Endothelial cell (in vitro differentiated cells): Measurements from ENCODE around the gene SPDYE4. TPM values are rescaled to one million over a fixed set of nuclear protein-coding genes. Genes with fewer than 3 reads are reported as not detected.

Experiments
- DNase-seq: peaks from one replicate; pipeline ENCODE4 v3.0.0; 2021; ENCODE audit warnings: low spot score
- H3K27ac Mint-ChIP-seq: one replicate; pipeline ENCODE4 v1.8.0; 2021; ENCODE audit warnings: mixed read lengths, inconsistent platforms; ENCODE audit not compliant: unreplicated experiment
- H3K27me3 Mint-ChIP-seq: one replicate; pipeline ENCODE4 v1.8.0; 2021; ENCODE audit warnings: mild to moderate bottlenecking, moderate library complexity, mixed read lengths, inconsistent platforms; ENCODE audit not compliant: unreplicated experiment
- H3K36me3 Mint-ChIP-seq: one replicate; pipeline ENCODE4 v1.8.0; 2021; ENCODE audit warnings: mild to moderate bottlenecking, low read depth, mixed read lengths, inconsistent platforms; ENCODE audit not compliant: unreplicated experiment
- H3K4me1 Mint-ChIP-seq: one replicate; pipeline ENCODE4 v1.8.0; 2021; ENCODE audit warnings: mild to moderate bottlenecking, mixed read lengths, inconsistent platforms; ENCODE audit not compliant: unreplicated experiment
- H3K4me3 Mint-ChIP-seq: one replicate; pipeline ENCODE4 v1.8.0; 2021; ENCODE audit warnings: mild to moderate bottlenecking, mixed read lengths, inconsistent platforms; ENCODE audit not compliant: unreplicated experiment
- H3K9me3 Mint-ChIP-seq: one replicate; pipeline ENCODE4 v1.8.0; 2021; ENCODE audit warnings: mixed read lengths, inconsistent platforms; ENCODE audit not compliant: unreplicated experiment
- CTCF ChIP-seq: fragments of 200-600 bp; sonication (generic); IDR thresholded peaks from one replicate; pipeline ENCODE4 v1.5.0; 2021; ENCODE audit warnings: antibody characterized with exemption; ENCODE audit not compliant: unreplicated experiment
- total RNA-seq: library from RNA; stranded (reverse); fragmentation: NEBNext Ultra II Directional; extraction: Animal tissue kit (Norgen Biotek cat#: 25700); gene quantifications from one replicate; pipeline ENCODE4 v1.2.1, GENCODE V29; 2021; ENCODE audit not compliant: unreplicated experiment

The SPDYE4 gene
- total RNA-seq, 1 donor from 2014 or later = not detected

DNA sequence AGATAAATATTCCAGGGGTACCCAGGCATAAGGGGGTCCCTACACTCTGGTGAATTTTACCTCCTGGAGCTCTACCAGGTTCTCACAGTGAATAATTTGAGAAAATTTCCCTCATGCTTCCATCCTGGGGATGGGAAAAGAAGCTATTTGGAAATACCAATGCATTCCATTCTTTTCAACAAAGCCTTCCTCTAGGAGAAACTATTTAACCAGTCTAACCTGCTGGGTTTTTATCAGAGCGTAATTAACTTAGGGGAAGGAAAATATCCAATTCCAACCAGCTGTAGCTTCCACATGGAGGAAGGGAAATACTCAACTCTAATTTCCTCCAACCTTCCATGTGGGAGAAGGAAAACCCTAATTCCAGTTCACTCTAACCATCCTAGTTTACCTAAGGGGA, 23.8 kb upstream of the SPDYE4 start:
- DNase-seq = no peak
- no peaks in the 10 kb centered on the region for H3K9me3 Mint-ChIP-seq

GRCh38 chr17:8781776-8782175, 23.4 kb upstream of the SPDYE4 start:
- Mint-ChIP-seq H3K27ac (no peak overlapping the region), H3K36me3 (no peaks in the 10 kb centered on the region), H3K27me3 (no peaks in the 10 kb centered on the region), H3K4me3 (no peak overlapping the region), H3K4me1 (peaks cover 3% of the 10 kb centered on the region), H3K9me3 (no peaks in the 10 kb centered on the region)
- no peak for TF ChIP-seq CTCF
- no peak for DNase-seq

More for the DNA sequence above, 23.8 kb upstream of the SPDYE4 start:
- H3K27ac Mint-ChIP-seq = no peak overlapping the region
- H3K27me3 Mint-ChIP-seq = no peaks in the 10 kb centered on the region
- no peaks in the 10 kb centered on the region for H3K36me3 Mint-ChIP-seq
- H3K4me3 Mint-ChIP-seq = no peak overlapping the region
- peaks cover 3% of the 10 kb centered on the region for H3K4me1 Mint-ChIP-seq
- no peak for TF ChIP-seq CTCF

DNA sequence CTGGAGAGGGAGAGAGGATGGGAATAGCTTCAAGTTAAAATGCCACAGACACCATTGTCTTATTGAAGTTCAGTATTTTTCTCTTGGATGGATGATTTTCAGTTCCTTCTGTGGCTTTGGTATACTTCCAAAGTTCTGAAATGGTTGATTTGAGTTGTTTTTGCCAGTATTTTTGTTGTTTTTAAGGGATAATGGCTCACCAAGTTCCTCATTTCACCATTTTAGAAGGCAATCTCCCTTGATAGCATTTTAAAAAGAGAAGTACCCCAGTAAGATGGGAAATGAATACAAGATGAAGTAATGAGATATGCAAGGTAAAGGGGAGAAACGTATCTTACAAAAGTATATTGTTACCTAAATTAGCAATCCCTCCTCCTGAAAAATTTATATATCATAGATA, 18.5 kb upstream of the SPDYE4 start:
- Mint-ChIP-seq H3K27ac (no peak overlapping the region), H3K27me3 (no peaks in the 10 kb centered on the region), H3K9me3 (no peaks in the 10 kb centered on the region), H3K4me3 (no peak overlapping the region), H3K4me1 (no peaks in the 10 kb centered on the region), H3K36me3 (no peaks in the 10 kb centered on the region)
- no peak for TF ChIP-seq CTCF
- DNase-seq = no peak

GRCh38 chr17:8776248-8776647, 17.9 kb upstream of the SPDYE4 start:
- Mint-ChIP-seq H3K9me3 (no peaks in the 10 kb centered on the region), H3K4me3 (no peak overlapping the region), H3K27me3 (no peaks in the 10 kb centered on the region), H3K4me1 (no peaks in the 10 kb centered on the region), H3K27ac (no peak overlapping the region), H3K36me3 (no peaks in the 10 kb centered on the region)
- no peak for DNase-seq
- TF ChIP-seq CTCF = no peak

GRCh38 chr17:8766731-8767130, 8.4 kb upstream of the SPDYE4 start:
- DNase-seq = no peak
- Mint-ChIP-seq H3K4me1 (no peaks in the 10 kb centered on the region), H3K27ac (no peak overlapping the region), H3K36me3 (no peaks in the 10 kb centered on the region), H3K4me3 (no peak overlapping the region), H3K9me3 (peaks cover 10% of the 10 kb centered on the region), H3K27me3 (no peaks in the 10 kb centered on the region)
- TF ChIP-seq CTCF = no peak
